ENCODE results near the gene SLC66A2.

DNA sequence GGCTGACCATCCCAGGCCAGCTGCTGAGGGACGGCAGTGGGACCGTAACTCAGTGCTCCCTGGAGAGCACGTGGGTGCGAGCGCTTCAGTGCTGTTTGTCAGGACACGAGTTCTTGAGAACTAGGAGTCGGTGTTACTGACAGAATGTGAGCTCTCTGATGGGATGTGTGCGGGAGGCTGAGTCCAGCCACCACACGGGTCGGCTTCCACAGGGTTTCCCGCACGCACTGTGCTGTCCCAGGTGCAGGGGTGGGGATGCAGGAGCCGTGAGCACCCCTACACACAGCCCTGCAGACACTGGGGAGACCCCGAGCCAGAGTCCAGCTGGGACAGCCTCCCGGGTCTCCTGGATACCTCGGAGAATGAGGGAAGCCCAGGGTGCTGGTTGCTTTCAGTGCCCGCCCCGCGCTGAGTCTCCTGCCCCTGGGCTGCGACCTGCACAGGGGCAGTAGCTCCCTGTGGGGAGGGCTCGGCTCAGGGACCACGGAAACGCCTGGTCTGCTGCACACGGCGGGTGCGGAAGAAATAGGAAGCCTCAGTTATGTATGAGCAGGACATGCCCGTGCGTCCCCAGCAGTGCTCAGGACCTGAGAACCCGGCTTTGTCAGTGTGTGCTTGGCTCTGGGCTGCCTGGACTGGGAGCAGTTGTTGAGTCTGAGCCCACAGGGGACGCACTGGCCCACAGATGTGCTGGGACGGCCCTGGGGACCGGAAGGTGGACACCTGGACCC lies 82.5 kb downstream of the SLC66A2 start:
- TF ChIP-seq, protein P1, sequence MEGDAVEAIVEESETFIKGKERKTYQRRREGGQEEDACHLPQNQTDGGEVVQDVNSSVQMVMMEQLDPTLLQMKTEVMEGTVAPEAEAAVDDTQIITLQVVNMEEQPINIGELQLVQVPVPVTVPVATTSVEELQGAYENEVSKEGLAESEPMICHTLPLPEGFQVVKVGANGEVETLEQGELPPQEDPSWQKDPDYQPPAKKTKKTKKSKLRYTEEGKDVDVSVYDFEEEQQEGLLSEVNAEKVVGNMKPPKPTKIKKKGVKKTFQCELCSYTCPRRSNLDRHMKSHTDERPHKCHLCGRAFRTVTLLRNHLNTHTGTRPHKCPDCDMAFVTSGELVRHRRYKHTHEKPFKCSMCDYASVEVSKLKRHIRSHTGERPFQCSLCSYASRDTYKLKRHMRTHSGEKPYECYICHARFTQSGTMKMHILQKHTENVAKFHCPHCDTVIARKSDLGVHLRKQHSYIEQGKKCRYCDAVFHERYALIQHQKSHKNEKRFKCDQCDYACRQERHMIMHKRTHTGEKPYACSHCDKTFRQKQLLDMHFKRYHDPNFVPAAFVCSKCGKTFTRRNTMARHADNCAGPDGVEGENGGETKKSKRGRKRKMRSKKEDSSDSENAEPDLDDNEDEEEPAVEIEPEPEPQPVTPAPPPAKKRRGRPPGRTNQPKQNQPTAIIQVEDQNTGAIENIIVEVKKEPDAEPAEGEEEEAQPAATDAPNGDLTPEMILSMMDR (conservative IDR thresholded peaks at IDR 0.05 in 1 of 2, IDR thresholded peaks at IDR 0.05 in 1 of 2; ENCODE audit: extremely low read depth in 1 of 2, insufficient read depth in 1 of 2, low read depth in 1 of 2, low read length in 2 of 2) = no peak
- TF ChIP-seq EZH2 (IDR thresholded peaks at IDR 0.05; ENCODE audit: borderline replicate concordance, low read length) = no peak
